HG02840 (cell line): ENCODE results near the gene OR6X1.

Experiments used
- ATAC-seq: cut with Tn5 transposase; IDR thresholded peaks from one replicate; pipeline ENCODE4 v1.9.1; 2021; ENCODE audit warnings: mild to moderate bottlenecking, moderate library complexity, moderate number of reproducible peaks; ENCODE audit not compliant: unreplicated experiment, low FRiP score

Gene OR6X1

GRCh38 chr11:123704341-123704740 is 50.0 kb downstream of the OR6X1 start:
- no peak for ATAC-seq
